IMR-90 (cell line): ENCODE measurements around the gene TRAF3.

Experiments
- CEBPB ChIP-seq: IDR thresholded peaks from 2 replicates; pipeline ENCODE4 v1.6.1; 2012; ENCODE audit warnings: low read depth, low read length, improper control_type of control experiment
- FOS ChIP-seq: fragments of 150-350 bp; IDR thresholded peaks from 2 replicates; pipeline ENCODE4 v1.6.1; 2016; ENCODE audit warnings: low read depth, low read length
- MAZ ChIP-seq: IDR thresholded peaks from 2 replicates; pipeline ENCODE4 v1.6.1; 2012; ENCODE audit warnings: low read depth, mild to moderate bottlenecking, low read length, improper control_type of control experiment, moderate library complexity, borderline replicate concordance
- NFE2L2 ChIP-seq: fragments of 150-350 bp; IDR thresholded peaks from 2 replicates; pipeline ENCODE4 v1.6.1; 2016; ENCODE audit warnings: low read depth, mild to moderate bottlenecking, low read length
- TF ChIP-seq, protein P1 (sequence below): conservative IDR thresholded peaks from 2 replicates; pipeline ENCODE4 v1.5.1; 2012; ENCODE audit warnings: mild to moderate bottlenecking, low read depth, low read length, improper control_type of control experiment

DNA sequence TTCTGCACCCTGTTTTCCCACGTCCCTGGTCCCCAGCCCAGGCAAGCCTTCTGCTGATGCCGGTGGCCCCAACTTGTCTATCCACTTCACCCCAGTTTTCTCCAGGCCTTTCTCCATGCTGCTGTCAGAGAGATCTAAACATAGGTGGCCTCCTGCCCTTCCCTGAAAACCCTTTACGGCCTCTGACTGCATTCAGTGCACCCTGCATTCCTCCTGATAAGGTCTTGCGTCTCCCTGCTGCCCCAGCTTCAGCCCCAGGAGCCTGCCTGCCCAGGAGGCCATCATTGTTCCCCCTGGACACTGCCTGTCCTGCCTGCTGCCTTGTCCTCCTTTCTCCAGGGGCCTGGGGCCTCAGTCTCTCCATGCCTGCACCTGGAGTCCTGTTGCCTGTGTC, 29.8 kb downstream of the TRAF3 start:
- TF ChIP-seq MAZ (no peak), FOS (no peak), NFE2L2 (no peak), CEBPB (no peak)
- TF ChIP-seq, protein P1, sequence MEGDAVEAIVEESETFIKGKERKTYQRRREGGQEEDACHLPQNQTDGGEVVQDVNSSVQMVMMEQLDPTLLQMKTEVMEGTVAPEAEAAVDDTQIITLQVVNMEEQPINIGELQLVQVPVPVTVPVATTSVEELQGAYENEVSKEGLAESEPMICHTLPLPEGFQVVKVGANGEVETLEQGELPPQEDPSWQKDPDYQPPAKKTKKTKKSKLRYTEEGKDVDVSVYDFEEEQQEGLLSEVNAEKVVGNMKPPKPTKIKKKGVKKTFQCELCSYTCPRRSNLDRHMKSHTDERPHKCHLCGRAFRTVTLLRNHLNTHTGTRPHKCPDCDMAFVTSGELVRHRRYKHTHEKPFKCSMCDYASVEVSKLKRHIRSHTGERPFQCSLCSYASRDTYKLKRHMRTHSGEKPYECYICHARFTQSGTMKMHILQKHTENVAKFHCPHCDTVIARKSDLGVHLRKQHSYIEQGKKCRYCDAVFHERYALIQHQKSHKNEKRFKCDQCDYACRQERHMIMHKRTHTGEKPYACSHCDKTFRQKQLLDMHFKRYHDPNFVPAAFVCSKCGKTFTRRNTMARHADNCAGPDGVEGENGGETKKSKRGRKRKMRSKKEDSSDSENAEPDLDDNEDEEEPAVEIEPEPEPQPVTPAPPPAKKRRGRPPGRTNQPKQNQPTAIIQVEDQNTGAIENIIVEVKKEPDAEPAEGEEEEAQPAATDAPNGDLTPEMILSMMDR: no peak
